22Rv1 (cell line): ENCODE measurements around the gene RAD51B.

Experiments used
- ZFX ChIP-seq: fragments of 450-650 bp; IDR thresholded peaks from 2 replicates; pipeline ENCODE4 v1.6.1; 2017; ENCODE audit warnings: antibody characterized with exemption, borderline replicate concordance
- TF ChIP-seq, protein P1 (sequence below): fragments of 450-650 bp; IDR thresholded peaks from 2 replicates; pipeline ENCODE4 v1.5.1; 2017; ENCODE audit warnings: mild to moderate bottlenecking

DNA sequence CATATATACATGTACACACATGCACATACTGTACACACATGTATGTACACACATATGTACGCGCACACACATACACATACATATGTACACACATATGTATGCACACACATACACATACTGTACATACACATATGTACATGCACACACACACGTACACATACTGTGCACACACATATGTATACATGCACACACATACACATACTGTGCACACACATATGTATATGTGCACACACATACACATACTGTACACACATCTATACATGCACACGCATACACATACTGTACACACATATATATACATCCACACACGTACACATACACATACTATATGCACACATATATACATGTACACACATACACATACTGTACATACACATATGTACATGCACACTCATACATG, 853.9 kb downstream of the RAD51B start:
- TF ChIP-seq, protein P1, sequence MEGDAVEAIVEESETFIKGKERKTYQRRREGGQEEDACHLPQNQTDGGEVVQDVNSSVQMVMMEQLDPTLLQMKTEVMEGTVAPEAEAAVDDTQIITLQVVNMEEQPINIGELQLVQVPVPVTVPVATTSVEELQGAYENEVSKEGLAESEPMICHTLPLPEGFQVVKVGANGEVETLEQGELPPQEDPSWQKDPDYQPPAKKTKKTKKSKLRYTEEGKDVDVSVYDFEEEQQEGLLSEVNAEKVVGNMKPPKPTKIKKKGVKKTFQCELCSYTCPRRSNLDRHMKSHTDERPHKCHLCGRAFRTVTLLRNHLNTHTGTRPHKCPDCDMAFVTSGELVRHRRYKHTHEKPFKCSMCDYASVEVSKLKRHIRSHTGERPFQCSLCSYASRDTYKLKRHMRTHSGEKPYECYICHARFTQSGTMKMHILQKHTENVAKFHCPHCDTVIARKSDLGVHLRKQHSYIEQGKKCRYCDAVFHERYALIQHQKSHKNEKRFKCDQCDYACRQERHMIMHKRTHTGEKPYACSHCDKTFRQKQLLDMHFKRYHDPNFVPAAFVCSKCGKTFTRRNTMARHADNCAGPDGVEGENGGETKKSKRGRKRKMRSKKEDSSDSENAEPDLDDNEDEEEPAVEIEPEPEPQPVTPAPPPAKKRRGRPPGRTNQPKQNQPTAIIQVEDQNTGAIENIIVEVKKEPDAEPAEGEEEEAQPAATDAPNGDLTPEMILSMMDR: no peak
- TF ChIP-seq ZFX: no peak
